NK-92 treated with Interleukin-12 subunit alpha and Interleukin-12 subunit beta, amount 100 ng/mL, for 24 hours (cell line): Measurements from ENCODE around the gene CFAP100.

Experiments used
- DNase-seq: peaks from one replicate; lab custom pipeline; 2025; lab: John Stamatoyannopoulos, UW

CFAP100 gene

GRCh38 chr3:126399756-126400155, 5.0 kb downstream of the CFAP100 start:
- DNase-seq = no peak

GRCh38 chr3:126401611-126402160, 7.0 kb downstream of the CFAP100 start:
- no peak for DNase-seq

GRCh38 chr3:126402178-126402577, 7.5 kb downstream of the CFAP100 start:
- DNase-seq = no peak

- DNase-seq = no peak
Observed at GRCh38 chr3:126402666-126403302, 8.1 kb downstream of the CFAP100 start.

GRCh38 chr3:126406389-126407296, 11.9 kb downstream of the CFAP100 start:
- no peak for DNase-seq

GRCh38 chr3:126407412-126408044, 12.8 kb downstream of the CFAP100 start:
- no peak for DNase-seq

- no peak for DNase-seq
Observed at GRCh38 chr3:126408099-126408498, 13.4 kb downstream of the CFAP100 start.

- no peak for DNase-seq
Observed at GRCh38 chr3:126412841-126413692, 18.4 kb downstream of the CFAP100 start.

- DNase-seq = no peak
Observed at GRCh38 chr3:126413693-126414080, 19.0 kb downstream of the CFAP100 start.

- no peak for DNase-seq
Observed at GRCh38 chr3:126414406-126414805, 19.7 kb downstream of the CFAP100 start.

- DNase-seq = no peak
Observed at GRCh38 chr3:126414961-126415660, 20.4 kb downstream of the CFAP100 start.

- no peak for DNase-seq
Observed at GRCh38 chr3:126415661-126416591, 21.2 kb downstream of the CFAP100 start.

GRCh38 chr3:126416943-126417342, 22.2 kb downstream of the CFAP100 start:
- DNase-seq = no peak

- no peak for DNase-seq
Observed at GRCh38 chr3:126417515-126417914, 22.8 kb downstream of the CFAP100 start.

- no peak for DNase-seq
Observed at GRCh38 chr3:126417981-126418530, 23.3 kb downstream of the CFAP100 start.

- DNase-seq = no peak
Observed at GRCh38 chr3:126418661-126419131, 24.0 kb downstream of the CFAP100 start.

GRCh38 chr3:126419151-126419703, 24.5 kb downstream of the CFAP100 start:
- no peak for DNase-seq

- no peak for DNase-seq
Observed at GRCh38 chr3:126419886-126420786, 25.4 kb downstream of the CFAP100 start.
